Ishikawa (cell line): ENCODE data around the gene SIDT2.

Experiments
- CEBPB ChIP-seq: IDR thresholded peaks from 2 replicates; pipeline ENCODE4 v1.6.1; 2012
- CREB1 ChIP-seq: IDR thresholded peaks from 2 replicates; pipeline ENCODE4 v1.6.1; 2012; ENCODE audit warnings: low read depth
- EGR1 ChIP-seq: IDR thresholded peaks from 2 replicates; pipeline ENCODE4 v1.6.1; 2012
- EP300 ChIP-seq: IDR thresholded peaks from 2 replicates; pipeline ENCODE4 v1.6.1; 2012; ENCODE audit warnings: borderline replicate concordance
- NFIC ChIP-seq: IDR thresholded peaks from 2 replicates; pipeline ENCODE4 v1.6.1; 2012
- TAF1 ChIP-seq: IDR thresholded peaks from 2 replicates; pipeline ENCODE4 v1.6.1; 2012; ENCODE audit warnings: low read depth, mild to moderate bottlenecking
- TEAD4 ChIP-seq: IDR thresholded peaks from 2 replicates; pipeline ENCODE4 v1.6.1; 2012
- YY1 ChIP-seq: IDR thresholded peaks from 2 replicates; pipeline ENCODE4 v1.6.1; 2012; ENCODE audit warnings: low read depth
- ZBTB7A ChIP-seq: IDR thresholded peaks from 2 replicates; pipeline ENCODE4 v1.6.1; 2012; ENCODE audit warnings: low read depth
- TF ChIP-seq, protein P1 (sequence below): IDR thresholded peaks from 2 replicates; pipeline ENCODE4 v1.6.1; 2012
- TF ChIP-seq, protein P2 (sequence below): IDR thresholded peaks from 2 replicates; pipeline ENCODE4 v1.6.1; 2012; ENCODE audit warnings: low read depth, mild to moderate bottlenecking

DNA sequence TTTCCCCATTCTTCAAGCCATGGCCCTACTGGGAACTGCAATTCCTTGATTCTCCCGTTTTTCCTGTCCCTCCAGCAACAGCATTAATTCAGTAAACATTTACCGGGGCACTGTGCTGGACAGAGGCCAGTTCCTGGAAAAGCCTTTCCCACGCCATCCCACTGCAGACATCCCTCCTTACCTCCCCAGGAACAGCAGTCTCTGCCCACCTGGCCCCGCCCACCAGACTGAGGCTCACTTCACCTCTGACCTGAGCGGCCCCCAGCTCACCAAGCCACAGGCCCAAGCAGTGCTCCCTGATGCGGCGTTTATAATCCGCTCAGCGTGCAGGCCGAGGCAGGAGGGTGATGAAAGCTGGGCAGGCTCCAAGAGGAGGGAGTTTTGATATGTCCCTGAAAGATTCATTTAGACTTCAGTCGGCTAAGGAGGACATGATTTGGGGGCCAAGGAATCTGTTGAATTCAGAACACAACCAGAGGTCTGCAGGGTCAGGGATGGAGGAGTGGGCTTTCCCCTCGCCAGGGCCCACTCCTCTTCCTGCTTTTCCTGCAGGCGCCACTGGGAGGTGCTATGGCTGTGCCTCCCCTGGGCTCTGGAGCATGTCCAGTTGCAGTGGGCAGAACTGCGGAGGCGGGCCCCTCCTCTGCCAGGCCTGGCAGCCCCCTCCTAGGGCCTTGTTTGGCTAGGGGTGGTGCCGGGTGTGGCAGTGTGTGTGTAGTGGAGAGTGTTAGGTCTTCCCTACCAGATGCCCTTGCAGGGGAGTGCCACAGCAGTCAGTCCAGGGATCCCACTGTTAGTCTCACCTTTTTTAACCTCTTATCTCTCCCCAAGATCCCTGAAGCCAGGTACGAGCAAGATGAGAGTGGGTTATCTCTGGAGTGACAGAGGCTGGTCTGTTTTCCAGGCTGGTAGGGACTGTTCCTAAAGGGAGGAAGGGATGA is 19.2 kb downstream of the SIDT2 start:
- TF ChIP-seq CREB1 (no peak), TAF1 (0 out of 2 replicates have a peak, but pooled peaks have one; percentile 5), YY1 (no peak), CEBPB (no peak), TEAD4 (no peak), EP300 (peak; percentile 32; the same call in 1 of the 2 replicates), EGR1 (peak; percentile 89), NFIC (no peak), ZBTB7A (peak; percentile 97)
- TF ChIP-seq, protein P1, sequence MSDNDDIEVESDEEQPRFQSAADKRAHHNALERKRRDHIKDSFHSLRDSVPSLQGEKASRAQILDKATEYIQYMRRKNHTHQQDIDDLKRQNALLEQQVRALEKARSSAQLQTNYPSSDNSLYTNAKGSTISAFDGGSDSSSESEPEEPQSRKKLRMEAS: peak; percentile 24; the same call in 1 of the 2 replicates
- TF ChIP-seq, protein P2, sequence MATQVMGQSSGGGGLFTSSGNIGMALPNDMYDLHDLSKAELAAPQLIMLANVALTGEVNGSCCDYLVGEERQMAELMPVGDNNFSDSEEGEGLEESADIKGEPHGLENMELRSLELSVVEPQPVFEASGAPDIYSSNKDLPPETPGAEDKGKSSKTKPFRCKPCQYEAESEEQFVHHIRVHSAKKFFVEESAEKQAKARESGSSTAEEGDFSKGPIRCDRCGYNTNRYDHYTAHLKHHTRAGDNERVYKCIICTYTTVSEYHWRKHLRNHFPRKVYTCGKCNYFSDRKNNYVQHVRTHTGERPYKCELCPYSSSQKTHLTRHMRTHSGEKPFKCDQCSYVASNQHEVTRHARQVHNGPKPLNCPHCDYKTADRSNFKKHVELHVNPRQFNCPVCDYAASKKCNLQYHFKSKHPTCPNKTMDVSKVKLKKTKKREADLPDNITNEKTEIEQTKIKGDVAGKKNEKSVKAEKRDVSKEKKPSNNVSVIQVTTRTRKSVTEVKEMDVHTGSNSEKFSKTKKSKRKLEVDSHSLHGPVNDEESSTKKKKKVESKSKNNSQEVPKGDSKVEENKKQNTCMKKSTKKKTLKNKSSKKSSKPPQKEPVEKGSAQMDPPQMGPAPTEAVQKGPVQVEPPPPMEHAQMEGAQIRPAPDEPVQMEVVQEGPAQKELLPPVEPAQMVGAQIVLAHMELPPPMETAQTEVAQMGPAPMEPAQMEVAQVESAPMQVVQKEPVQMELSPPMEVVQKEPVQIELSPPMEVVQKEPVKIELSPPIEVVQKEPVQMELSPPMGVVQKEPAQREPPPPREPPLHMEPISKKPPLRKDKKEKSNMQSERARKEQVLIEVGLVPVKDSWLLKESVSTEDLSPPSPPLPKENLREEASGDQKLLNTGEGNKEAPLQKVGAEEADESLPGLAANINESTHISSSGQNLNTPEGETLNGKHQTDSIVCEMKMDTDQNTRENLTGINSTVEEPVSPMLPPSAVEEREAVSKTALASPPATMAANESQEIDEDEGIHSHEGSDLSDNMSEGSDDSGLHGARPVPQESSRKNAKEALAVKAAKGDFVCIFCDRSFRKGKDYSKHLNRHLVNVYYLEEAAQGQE: no peak
